ENCODE results near the gene NOC4L.

- TF ChIP-seq POLR2A (IDR thresholded peaks at IDR 0.05; ENCODE audit: low read depth, low read length) (no peak), CTCF (conservative IDR thresholded peaks at IDR 0.05; ENCODE audit: low read depth, low read length) (no peak), RCOR1 (IDR thresholded peaks at IDR 0.05; ENCODE audit: insufficient replicate concordance, low read length) (no peak), MAFK (IDR thresholded peaks at IDR 0.05; ENCODE audit: low read depth, low read length) (no peak)
Observed at GRCh38 chr12:132161036-132161781, 17.0 kb downstream of the NOC4L start.
